T-helper 1 cell treated with Interleukin-12 subunit alpha and Interleukin-12 subunit beta and Interleukin-4 antibody, amounts not matched to agents 30 μg/mL and 1 μg/mL, for 36 hours (primary cell): ENCODE data around the gene RPS16.

Experiments used
- H3K27ac Mint-ChIP-seq: one replicate; pipeline ENCODE4 v1.8.0; 2021; ENCODE audit warnings: mild to moderate bottlenecking, mixed read lengths
- H3K27me3 Mint-ChIP-seq: one replicate; pipeline ENCODE4 v1.8.0; 2021; ENCODE audit warnings: low read depth, mixed read lengths
- H3K36me3 Mint-ChIP-seq: one replicate; pipeline ENCODE4 v1.8.0; 2021; ENCODE audit warnings: low read depth, mixed read lengths
- H3K4me1 Mint-ChIP-seq: one replicate; pipeline ENCODE4 v1.8.0; 2021; ENCODE audit warnings: low read depth, mixed read lengths
- H3K4me3 Mint-ChIP-seq: one replicate; pipeline ENCODE4 v1.8.0; 2021; ENCODE audit warnings: mild to moderate bottlenecking, moderate library complexity, mixed read lengths
- H3K9me3 Mint-ChIP-seq: one replicate; pipeline ENCODE4 v1.8.0; 2021; ENCODE audit warnings: mixed read lengths

The RPS16 gene

DNA sequence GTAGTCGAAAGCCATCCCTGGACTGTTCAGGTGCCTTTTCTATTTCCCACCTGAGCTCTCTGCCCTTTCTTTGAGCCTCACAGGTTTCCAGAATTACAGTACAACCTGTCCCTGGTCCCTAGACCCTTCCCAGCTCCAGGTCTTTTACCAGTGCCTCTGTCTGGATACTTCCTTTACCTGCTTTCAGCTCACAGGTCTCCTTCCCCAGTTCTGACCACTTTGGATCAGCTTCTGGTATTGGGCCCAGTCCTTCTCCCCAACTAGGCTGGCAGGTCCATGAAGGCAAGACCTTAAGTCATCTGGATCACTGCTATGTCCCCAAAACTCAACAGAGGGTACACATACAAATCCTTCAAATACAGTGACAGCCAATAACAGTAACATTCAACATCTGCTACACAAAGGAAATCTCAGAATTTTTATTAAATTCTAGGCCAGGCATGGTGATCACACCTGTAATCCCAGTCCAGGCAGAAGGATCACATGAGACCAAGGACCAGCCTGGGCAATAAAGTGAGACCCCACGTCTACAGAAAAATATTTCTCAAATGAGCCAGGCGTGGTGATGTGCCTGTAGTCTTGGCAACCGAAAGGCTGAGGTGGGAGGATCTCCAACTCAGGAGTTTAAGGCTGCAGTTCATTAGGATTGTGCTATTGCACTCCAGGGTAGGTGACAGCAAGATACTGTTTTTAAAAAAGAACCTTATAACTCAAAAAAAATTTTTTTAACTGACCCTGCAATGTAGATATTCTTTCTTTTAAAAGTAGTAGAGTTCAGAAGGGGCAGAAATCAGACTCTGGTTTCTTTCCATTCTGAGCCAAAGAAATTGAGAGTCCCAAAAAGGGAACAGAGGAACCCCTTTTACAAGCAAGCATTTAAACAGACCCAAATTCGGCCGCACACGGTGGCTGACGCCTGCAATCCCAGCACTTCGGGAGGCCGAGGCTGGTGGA, 1.3 kb downstream of the RPS16 start:
- Mint-ChIP-seq H3K9me3 (no peaks in the 10 kb centered on the region), H3K4me3 (peak overlapping the region; percentile 99), H3K4me1 (peaks cover 42% of the 10 kb centered on the region), H3K27me3 (peaks cover 3% of the 10 kb centered on the region), H3K27ac (peak overlapping the region; percentile 98), H3K36me3 (peaks cover 35% of the 10 kb centered on the region)

DNA sequence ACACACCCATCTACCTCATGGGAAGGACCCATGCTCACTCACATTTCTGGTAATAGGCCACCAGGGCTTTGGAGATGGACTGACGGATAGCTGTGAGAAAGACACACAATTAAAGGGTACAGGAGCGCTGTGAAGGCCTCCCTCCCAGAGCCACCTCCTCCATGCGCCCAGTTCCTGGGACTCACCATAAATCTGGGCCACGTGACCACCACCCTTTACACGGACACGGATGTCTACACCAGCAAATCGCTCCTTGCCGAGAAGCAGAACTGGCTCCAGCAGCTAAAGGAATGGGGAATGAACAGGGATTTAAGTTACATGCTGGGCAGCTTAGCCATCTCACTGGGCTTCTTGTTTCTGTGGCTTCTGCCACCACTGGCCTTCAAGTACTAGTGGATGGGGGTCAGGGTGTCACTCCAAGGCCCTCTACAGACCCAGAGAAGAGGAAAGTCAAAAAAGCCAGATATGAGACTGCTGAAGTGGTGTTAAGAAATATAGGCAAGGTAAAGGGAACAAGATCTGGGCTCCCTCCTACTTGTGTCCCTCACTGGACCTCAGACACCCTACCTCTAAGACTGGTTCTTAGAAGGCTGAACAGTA, 2.2 kb downstream of the RPS16 start:
- H3K4me1 Mint-ChIP-seq = peaks cover 42% of the 10 kb centered on the region
- H3K9me3 Mint-ChIP-seq = no peaks in the 10 kb centered on the region
- peaks cover 3% of the 10 kb centered on the region for H3K27me3 Mint-ChIP-seq
- peak overlapping the region; percentile 32 for H3K4me3 Mint-ChIP-seq
- H3K27ac Mint-ChIP-seq = no peak overlapping the region
- peaks cover 35% of the 10 kb centered on the region for H3K36me3 Mint-ChIP-seq

DNA sequence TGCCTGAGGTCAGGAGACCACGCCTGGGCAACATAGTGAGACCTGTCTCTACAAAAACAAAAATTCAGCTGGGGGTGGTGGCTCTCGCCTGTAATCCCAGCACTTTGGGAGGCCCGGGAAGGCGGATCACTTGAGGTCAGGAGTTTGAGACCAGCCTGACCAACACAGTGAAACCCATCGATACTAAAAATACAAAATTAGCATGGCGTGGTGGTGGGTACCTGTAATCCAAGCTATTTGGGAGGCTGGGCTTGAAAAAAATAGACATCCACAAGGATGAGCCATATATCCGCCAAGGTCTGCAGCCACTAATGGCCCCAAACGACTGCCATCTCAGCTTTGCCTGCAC, 3.1 kb downstream of the RPS16 start:
- H3K4me3 Mint-ChIP-seq = no peak overlapping the region
- H3K27ac Mint-ChIP-seq = peak overlapping the region; percentile 74
- H3K9me3 Mint-ChIP-seq = no peaks in the 10 kb centered on the region
- H3K36me3 Mint-ChIP-seq = peaks cover 35% of the 10 kb centered on the region
- H3K27me3 Mint-ChIP-seq = peaks cover 3% of the 10 kb centered on the region
- peaks cover 42% of the 10 kb centered on the region for H3K4me1 Mint-ChIP-seq

DNA sequence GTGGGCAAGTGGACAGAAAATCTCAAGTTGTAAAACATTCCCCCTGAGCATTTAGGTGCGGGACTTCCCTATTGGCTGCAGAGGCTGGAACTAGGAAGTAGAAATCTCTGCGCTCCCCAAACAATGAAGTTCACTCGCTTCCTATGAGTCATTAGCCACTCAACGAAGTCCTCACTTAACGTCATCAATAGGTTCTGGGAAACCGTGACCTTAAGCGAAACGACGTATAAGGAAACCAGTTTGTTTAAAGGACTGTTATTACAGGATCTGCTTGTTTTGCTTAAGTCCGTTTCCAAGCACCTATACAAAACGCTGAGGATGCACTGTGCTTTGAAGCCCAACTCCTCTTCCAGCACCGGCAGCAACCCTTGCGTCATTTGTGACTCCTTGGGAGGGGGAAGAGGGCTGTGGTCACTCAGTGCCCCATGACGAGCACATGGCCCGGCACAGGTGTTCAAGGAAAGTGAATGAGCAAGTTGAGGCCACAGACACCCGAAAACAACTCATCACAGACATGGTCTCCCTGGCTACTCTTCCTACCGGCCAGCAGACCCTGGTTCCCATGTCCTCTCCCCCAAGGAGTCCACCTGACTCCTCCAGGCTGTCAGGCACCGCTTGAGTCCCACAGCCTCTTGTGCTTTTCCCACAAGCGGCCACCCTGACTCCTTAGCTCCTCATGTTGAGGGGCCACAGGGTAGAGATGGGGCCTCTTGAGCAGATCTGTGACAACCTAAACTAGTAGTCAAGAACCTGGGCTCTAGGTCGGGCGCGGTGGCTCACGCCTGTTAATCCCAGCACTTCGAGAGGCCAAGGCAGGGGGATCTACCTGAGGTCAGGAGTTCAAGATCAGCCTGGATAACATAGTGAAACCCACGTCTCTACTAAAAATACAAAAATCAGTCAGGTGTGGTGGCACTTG, 4.8 kb downstream of the RPS16 start:
- no peaks in the 10 kb centered on the region for H3K27me3 Mint-ChIP-seq
- peaks cover 34% of the 10 kb centered on the region for H3K4me1 Mint-ChIP-seq
- peak overlapping the region; percentile 93 for H3K27ac Mint-ChIP-seq
- H3K9me3 Mint-ChIP-seq = no peaks in the 10 kb centered on the region
- H3K4me3 Mint-ChIP-seq = peak overlapping the region; percentile 50
- H3K36me3 Mint-ChIP-seq = peaks cover 35% of the 10 kb centered on the region

DNA sequence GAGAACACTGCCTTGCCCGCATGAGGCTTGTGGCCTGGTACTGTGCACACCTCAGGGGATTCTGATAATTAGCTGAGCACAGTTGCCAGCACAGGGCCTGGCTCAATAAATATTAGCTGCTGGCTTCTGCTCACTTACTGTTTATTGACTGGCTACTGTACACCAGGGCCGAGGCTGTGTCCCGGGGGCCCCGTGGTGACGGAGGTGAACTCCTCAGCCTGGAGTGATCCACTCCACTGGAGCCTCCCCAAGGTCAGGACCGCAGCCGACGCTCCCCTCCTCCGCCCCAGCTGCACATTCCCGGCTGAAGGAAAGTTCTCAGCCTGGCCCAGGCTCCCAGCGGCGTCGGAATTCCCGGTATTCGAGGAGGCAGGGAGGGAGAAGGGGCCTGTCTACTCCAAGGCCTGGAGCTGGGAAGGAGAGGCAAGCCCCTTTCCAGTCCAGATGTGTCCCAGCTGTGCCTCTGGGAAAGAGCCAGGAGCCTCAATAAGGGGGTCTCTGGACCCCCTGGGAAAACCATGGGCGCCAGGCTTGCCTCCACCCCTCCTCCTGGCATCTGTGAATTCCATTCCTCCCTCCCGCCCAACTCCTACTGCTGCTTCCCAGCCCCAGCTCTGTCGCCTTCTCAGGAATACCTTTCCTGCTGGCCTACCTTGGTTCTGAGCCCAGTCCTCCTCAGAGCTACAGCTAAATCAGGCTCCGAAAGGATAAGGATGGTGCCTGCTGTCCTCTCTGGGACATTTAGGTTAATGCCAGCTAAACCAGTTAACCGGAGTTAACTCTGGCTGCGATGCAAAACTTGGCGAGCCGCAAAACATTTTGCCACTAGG, 7.3 kb downstream of the RPS16 start:
- Mint-ChIP-seq H3K27me3 (no peaks in the 10 kb centered on the region), H3K36me3 (peaks cover 30% of the 10 kb centered on the region), H3K4me3 (no peak overlapping the region), H3K27ac (no peak overlapping the region), H3K9me3 (no peaks in the 10 kb centered on the region), H3K4me1 (peaks cover 20% of the 10 kb centered on the region)

DNA sequence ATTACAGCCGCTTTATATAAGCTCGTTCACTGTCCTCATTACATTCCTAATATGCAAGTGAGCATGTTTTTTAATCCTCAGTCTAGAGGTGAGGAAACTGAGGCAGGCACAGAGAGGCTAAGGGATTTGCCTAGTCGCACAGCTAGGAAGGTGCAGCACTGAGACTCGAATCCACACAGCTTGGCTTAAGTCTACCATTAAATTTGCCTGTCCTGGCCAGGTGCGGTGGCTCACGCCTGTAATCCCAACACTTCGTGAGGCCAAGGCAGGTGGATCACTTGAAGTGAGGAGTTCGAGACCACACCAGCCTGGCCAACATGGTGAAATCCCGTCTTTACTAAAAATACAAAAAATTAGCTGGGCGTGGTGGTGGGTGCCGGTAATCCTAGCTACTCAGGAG, 8.0 kb downstream of the RPS16 start:
- Mint-ChIP-seq H3K27ac (no peak overlapping the region), H3K9me3 (no peaks in the 10 kb centered on the region), H3K4me3 (no peak overlapping the region), H3K4me1 (peaks cover 13% of the 10 kb centered on the region), H3K36me3 (peaks cover 25% of the 10 kb centered on the region), H3K27me3 (no peaks in the 10 kb centered on the region)

DNA sequence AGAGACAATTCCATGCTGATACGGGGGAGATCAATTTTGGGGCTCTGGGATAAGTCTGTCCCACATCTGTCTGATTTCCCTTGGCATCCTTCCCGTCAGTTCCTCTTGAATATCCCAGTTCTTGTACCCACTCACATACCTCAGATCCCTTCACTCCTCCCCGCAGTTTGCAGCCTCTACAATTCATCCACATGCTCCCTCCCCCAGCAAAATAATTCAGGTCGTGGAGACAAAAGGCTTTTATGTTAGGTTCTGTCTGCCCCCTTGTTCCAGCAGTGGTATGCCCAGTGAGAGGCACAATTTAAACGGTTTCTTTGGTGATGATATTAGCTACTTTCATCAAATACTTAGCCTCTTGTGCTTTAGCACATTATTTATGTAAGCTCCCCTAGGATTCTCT, 9.6 kb downstream of the RPS16 start:
- Mint-ChIP-seq H3K4me3 (no peak overlapping the region), H3K27ac (no peak overlapping the region), H3K9me3 (no peaks in the 10 kb centered on the region), H3K27me3 (no peaks in the 10 kb centered on the region), H3K4me1 (peaks cover 11% of the 10 kb centered on the region), H3K36me3 (peaks cover 18% of the 10 kb centered on the region)

DNA sequence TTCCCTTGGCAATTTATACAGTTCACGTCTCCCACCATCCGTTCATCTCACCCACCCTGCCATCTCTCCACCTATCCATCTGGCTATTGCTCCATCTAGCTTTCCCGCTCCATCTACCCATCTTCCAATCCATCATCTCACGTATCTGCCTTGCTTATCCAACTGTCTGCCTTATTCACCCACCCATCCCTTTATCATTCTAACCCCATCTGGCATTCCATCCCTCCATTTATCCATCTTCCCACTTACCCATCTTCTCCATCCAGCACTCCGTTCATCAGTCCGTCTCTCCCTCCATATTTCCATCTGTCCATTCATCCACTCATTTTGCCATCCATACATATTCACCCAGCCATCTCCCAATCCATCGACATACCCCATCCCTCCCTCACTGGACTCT, 10.0 kb downstream of the RPS16 start:
- Mint-ChIP-seq H3K36me3 (peaks cover 15% of the 10 kb centered on the region), H3K9me3 (no peaks in the 10 kb centered on the region), H3K4me3 (no peak overlapping the region), H3K27me3 (no peaks in the 10 kb centered on the region), H3K27ac (no peak overlapping the region), H3K4me1 (peaks cover 6% of the 10 kb centered on the region)

DNA sequence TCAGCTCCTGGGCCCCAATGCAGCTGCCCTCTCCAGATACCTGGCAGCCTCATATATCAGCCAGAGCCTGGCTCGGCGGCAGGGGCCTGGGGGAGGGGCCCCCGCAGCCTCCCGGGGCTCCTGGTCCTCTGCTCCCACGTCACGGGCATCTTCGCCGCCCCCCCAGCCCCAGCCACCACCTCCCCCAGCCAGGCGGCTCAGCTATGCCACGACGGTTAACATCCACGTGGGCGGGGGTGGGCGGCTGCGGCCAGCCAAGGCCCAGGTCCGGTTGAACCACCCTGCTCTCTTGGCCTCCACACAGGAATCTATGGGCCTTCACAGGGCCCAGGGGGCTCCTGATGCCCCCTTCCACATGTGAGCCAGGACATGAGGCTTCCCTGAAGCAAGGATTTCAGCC, 10.8 kb downstream of the RPS16 start:
- H3K27me3 Mint-ChIP-seq = no peaks in the 10 kb centered on the region
- H3K4me3 Mint-ChIP-seq = no peak overlapping the region
- H3K4me1 Mint-ChIP-seq = peaks cover 2% of the 10 kb centered on the region
- H3K27ac Mint-ChIP-seq = no peak overlapping the region
- peaks cover 15% of the 10 kb centered on the region for H3K36me3 Mint-ChIP-seq
- H3K9me3 Mint-ChIP-seq = no peaks in the 10 kb centered on the region

DNA sequence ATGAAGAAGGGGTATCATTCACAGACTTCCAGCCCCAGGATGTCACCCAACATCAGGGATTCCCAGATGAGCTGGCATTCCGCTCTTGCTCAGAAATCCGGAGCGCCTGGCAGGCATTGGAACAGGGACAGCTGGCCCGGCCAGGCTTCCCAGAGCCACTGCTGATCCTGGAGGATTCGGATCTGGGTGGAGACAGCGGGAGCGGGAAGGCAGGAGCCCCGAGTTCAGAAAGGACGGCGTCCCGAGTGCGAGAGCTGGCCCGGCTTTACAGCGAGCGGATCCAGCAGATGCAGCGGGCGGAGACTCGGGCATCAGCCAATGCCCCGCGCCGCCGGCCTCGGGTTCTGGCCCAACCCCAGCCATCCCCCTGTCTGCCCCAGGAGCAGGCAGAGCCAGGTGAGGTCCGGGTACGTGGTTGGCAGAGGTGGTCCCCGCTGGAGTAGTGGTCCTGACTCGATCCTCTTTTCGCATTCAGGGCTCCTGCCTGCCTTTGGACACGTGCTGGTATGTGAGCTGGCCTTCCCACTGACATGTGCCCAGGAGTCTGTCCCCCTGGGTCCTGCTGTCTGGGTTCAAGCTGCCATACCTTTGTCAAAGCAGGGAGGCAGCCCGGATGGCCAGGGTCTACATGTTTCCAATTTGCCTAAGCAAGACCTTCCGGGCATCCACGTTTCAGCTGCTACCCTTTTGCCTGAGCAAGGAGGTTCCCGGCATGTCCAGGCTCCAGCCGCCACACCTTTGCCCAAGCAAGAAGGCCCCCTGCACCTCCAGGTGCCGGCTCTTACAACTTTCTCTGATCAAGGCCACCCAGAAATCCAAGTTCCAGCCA, 12.3 kb downstream of the RPS16 start:
- peaks cover 21% of the 10 kb centered on the region for H3K36me3 Mint-ChIP-seq
- no peak overlapping the region for H3K27ac Mint-ChIP-seq

DNA sequence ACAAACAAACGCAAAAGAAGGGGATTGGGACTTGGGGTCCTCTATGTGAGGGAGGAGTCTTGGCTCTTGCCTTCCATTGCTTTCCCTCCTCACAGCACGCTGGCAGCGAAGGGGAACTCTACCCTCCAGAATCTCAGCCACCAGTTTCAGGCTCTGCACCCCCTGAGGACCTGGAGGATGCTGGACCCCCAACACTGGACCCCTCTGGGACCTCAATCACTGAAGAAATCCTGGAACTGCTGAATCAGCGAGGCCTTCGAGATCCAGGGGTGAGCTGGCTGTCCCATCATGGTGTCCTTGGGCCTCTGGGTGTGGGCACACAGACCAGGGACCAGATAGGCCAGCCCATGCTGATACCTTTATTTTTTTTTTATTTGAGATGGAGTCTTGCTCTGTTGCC, 13.7 kb downstream of the RPS16 start:
- Mint-ChIP-seq H3K4me3 (no peak overlapping the region), H3K36me3 (peaks cover 24% of the 10 kb centered on the region), H3K27me3 (no peaks in the 10 kb centered on the region), H3K4me1 (peaks cover 4% of the 10 kb centered on the region), H3K9me3 (no peaks in the 10 kb centered on the region), H3K27ac (no peak overlapping the region)

More for the DNA sequence above, 12.3 kb downstream of the RPS16 start:
- Mint-ChIP-seq H3K9me3 (no peaks in the 10 kb centered on the region), H3K27me3 (no peaks in the 10 kb centered on the region), H3K4me1 (peaks cover 2% of the 10 kb centered on the region), H3K4me3 (no peak overlapping the region)

DNA sequence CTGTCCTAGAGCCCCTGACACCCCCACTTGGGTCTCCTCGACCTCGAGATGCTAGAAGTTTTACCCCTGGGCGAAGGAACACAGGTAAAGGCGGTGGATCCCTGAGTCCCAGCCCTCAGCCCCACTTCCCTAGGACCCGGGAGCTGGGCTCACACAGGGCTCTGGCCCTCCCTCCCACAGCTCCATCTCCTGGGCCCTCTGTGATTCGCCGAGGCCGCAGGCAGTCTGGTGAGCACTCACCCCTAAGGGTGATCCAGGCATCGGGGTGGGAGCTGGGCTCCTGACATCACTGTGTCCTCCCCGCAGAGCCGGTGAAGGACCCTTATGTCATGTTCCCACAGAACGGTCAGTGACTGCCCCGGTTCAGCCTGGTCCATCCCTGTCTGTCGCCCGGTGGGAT, 15.0 kb downstream of the RPS16 start:
- Mint-ChIP-seq H3K4me1 (peaks cover 2% of the 10 kb centered on the region), H3K36me3 (peaks cover 22% of the 10 kb centered on the region), H3K27ac (no peak overlapping the region), H3K27me3 (no peaks in the 10 kb centered on the region), H3K4me3 (no peak overlapping the region), H3K9me3 (no peaks in the 10 kb centered on the region)

DNA sequence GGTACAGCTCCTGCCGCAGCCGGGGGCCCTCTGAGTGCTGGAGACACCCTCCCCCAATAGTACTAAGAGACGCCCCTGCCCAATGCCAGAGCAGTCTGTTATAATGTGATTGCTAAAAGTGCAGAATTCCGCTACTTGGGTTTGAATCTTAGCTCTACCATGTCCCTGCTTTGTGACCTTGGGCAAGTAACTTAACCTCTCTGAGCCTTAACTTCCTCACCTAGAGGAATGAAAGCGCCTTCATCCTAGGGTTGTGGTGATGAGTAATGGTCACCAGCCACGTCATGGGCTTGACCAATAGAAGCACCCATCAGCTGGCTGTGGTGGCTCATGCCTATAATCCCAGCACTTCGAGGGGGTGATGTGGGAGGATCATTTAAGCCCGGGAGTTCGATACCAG, 16.7 kb downstream of the RPS16 start:
- H3K27me3 Mint-ChIP-seq = no peaks in the 10 kb centered on the region
- peaks cover 9% of the 10 kb centered on the region for H3K4me1 Mint-ChIP-seq
- H3K4me3 Mint-ChIP-seq = no peak overlapping the region
- no peaks in the 10 kb centered on the region for H3K9me3 Mint-ChIP-seq
- H3K27ac Mint-ChIP-seq = no peak overlapping the region
- H3K36me3 Mint-ChIP-seq = peaks cover 13% of the 10 kb centered on the region
